PC-3 (cell line): Measurements from ENCODE around the gene NAV2. TPM values are rescaled to one million over a fixed set of nuclear protein-coding genes. Genes with fewer than 3 reads are reported as not detected.

Experiments
- ATAC-seq: fragments of 200-7000 bp; cut with Tn5 transposase; 2 replicates; pipeline ENCODE4 v1.9.1; 2020; ENCODE audit warnings: mild to moderate bottlenecking, moderate library complexity
- BruUV-seq: library from RNA; stranded (reverse); fragments of 400-500 nt; replicated peaks from 2 replicates; lab custom pipeline; 2021; lab: Mats Ljungman, UMichigan
- CTCF ChIA-PET: fragments of 300-600 bp; sonication (Branson Sonifier 250); formaldehyde crosslinking; loops from one replicate; lab custom pipeline; 2022; ENCODE audit warnings: antibody characterized with exemption; lab: Charles Lee
- POLR2A ChIA-PET: fragments of 300-600 bp; sonication (Branson Sonifier 250); formaldehyde crosslinking; loops from one replicate; lab custom pipeline; 2022; ENCODE audit warnings: antibody characterized with exemption; ENCODE audit not compliant: unreplicated experiment; lab: Charles Lee
- DNase-seq: peaks from one replicate; pipeline ENCODE4 v3.0.0-alpha.2; 2015
- H2AFZ ChIP-seq: fragments of 300-600 bp; sonication (generic); 2 replicates; pipeline ENCODE4 v1.6.0; 2016; ENCODE audit warnings: antibody characterized with exemption, low read length
- H3F3A ChIP-seq: fragments of 300-600 bp; sonication (generic); one replicate; pipeline ENCODE4 v1.6.0; 2017; ENCODE audit warnings: antibody characterized with exemption, low read length, control low read depth, mild to moderate bottlenecking; ENCODE audit not compliant: unreplicated experiment
- H3K27ac ChIP-seq: fragments of 300-600 bp; sonication (generic); 2 replicates; pipeline ENCODE4 v1.5.1; 2016; ENCODE audit warnings: mild to moderate bottlenecking, low read length
- H3K27me3 ChIP-seq: fragments of 300-600 bp; sonication (generic); 2 replicates; pipeline ENCODE4 v1.6.1; 2016; ENCODE audit warnings: low read length, mixed read lengths
- H3K36me3 ChIP-seq: fragments of 300-600 bp; sonication (generic); 2 replicates; pipeline ENCODE4 v1.6.1; 2016; ENCODE audit warnings: low read depth, mixed run types, low read length, mixed read lengths
- H3K4me1 ChIP-seq: fragments of 300-600 bp; sonication (generic); 2 replicates; pipeline ENCODE4 v1.5.1; 2016; ENCODE audit warnings: low read length; ENCODE audit not compliant: insufficient read depth
- H3K4me2 ChIP-seq: fragments of 300-600 bp; sonication (generic); 2 replicates; pipeline ENCODE4 v1.6.0; 2016; ENCODE audit warnings: low read length
- H3K4me3 ChIP-seq: fragments of 300-600 bp; sonication (generic); 2 replicates; pipeline ENCODE4 v1.5.1; 2016; ENCODE audit warnings: mild to moderate bottlenecking, low read length, mixed read lengths
- H3K79me2 ChIP-seq: fragments of 300-600 bp; sonication (generic); 2 replicates; pipeline ENCODE4 v1.6.1; 2017; ENCODE audit warnings: low read length, mixed read lengths
- H3K9ac ChIP-seq: fragments of 300-600 bp; sonication (generic); 2 replicates; pipeline ENCODE4 v1.6.0; 2016; ENCODE audit warnings: mild to moderate bottlenecking, low read length
- H3K9me2 ChIP-seq: fragments of 300-600 bp; sonication (generic); replicated peaks from 2 replicates; pipeline ENCODE4 v1.6.1; 2016; ENCODE audit warnings: mixed run types, low read length, mixed read lengths
- H3K9me3 ChIP-seq: fragments of 300-600 bp; sonication (generic); 2 replicates; pipeline ENCODE4 v1.6.1; 2016; ENCODE audit warnings: low read length, mixed read lengths
- H4K20me1 ChIP-seq: fragments of 300-600 bp; sonication (generic); 2 replicates; pipeline ENCODE4 v1.6.1; 2016; ENCODE audit warnings: low read length, mixed read lengths
- EZH2 ChIP-seq: fragments of 300-600 bp; sonication (generic); IDR thresholded peaks from one replicate; pipeline ENCODE4 v1.6.1; 2017; ENCODE audit warnings: antibody characterized with exemption, mild to moderate bottlenecking, low read length; ENCODE audit not compliant: unreplicated experiment
- EZH2phosphoT487 ChIP-seq: fragments of 300-600 bp; sonication (generic); IDR thresholded peaks from 2 replicates; pipeline ENCODE4 v1.6.1; 2018; ENCODE audit warnings: mild to moderate bottlenecking, antibody characterized with exemption, low read length, borderline replicate concordance
- intact Hi-C: fragments of 100-400 bp; cut with micrococcal nuclease; formaldehyde crosslinking; loops from 2 replicates; pipeline ENCODE4 v1.9.0; 2023
- total RNA-seq: library from RNA; depleted of rRNA; stranded (reverse); fragments of >200 nt; gene quantifications from 2 replicates; pipeline ENCODE4 v1.2.3, GENCODE V29; 2014
- TF ChIP-seq, protein P1 (sequence below): fragments of 300-600 bp; sonication (generic); conservative IDR thresholded peaks from 2 replicates; pipeline ENCODE4 v1.5.1; 2017; ENCODE audit warnings: antibody characterized with exemption, low read depth, mild to moderate bottlenecking, low read length

The NAV2 gene
- total RNA-seq, 1 experiment from 2014 or later, result 10.4 TPM

DNA sequence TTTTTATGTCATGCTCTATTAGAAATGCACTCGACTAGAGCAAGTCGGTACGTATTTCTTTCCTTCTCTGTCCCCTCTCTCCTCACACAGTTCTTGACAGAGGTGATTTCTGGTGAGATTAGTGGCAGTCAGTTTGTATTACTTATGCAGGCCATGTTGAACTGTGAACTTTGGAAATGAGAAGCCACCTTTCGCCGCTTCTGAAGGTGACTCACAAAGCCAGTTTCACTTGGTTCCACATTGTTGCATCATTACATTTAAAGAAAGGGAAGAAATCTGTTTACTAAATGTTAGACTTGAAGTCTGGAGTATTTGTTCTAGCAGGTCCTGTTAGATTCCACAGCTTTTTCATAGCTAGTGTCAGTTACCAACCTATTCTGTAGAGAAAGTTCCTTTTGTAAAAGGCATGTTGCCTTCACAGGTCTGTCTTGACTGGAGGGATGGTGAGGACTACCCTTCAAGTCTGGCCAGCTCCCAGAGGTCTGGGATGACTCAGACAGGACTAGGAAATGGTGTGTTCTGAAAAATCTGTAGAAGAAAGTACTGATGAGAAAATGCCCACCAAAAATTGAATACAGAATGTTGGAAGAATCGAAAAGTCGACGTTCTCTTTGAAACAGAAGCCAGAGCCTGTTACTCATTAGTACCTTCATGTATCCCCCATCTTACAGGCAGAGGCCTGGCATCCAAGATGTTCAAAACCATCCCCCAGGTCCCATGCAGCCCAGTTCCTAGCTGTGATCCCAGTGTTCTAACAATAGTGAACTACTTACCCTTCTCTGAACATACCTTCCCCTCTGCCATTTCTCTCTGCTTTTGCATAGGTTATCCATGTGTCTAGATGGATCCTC, 266.3 kb downstream of the NAV2 start:
- Histone ChIP-seq H3K4me1 (peaks cover 25% of the 10 kb centered on the region), H3K27ac (peak overlapping the region; percentile 62), H3K9me3 (no peaks in the 10 kb centered on the region), H3K9me2 (no peaks in the 10 kb centered on the region), H3K27me3 (no peaks in the 10 kb centered on the region), H3K4me2 (peak overlapping the region; percentile 23), H3F3A (no peaks in the 10 kb centered on the region), H3K79me2 (no peaks in the 10 kb centered on the region), H3K4me3 (no peak overlapping the region), H3K36me3 (no peaks in the 10 kb centered on the region), H4K20me1 (no peaks in the 10 kb centered on the region), H3K9ac (no peak overlapping the region), H2AFZ (no peak overlapping the region)
- ATAC-seq (peak; percentile 87), DNase-seq (peak; percentile 71)
- intact Hi-C loops, result no loop called here
- TF ChIP-seq EZH2, result no peak
- POLR2A ChIA-PET, result interaction anchor here (0.5 kb wide), 1 partner anchor 19 kb away, joined by 3 read pairs; no protein-coding TSS in a partner anchor
- BruUV-seq, result TSS peak; percentile 66
- CTCF ChIA-PET, result interaction anchor here (0.6 kb wide), 1 partner anchor 35 kb away, joined by 3 read pairs; no protein-coding TSS in a partner anchor

DNA sequence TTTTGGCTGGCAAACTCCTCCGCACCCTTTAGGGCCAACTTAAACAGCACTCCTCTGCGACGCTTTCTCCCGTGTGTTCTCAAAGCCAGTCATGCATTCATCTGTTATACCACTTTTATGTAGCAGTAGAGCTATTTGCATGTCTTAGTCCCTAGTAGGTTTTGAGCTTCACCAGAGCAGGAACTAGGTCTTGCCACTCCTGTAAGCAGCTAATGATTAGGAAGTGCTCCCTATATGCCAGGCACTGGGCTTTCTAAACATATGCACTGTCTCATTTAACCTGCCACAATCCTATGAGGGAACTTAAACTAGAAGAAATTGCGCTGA, 266.8 kb downstream of the NAV2 start:
- ATAC-seq (no peak), DNase-seq (no peak)
- Histone ChIP-seq H3K4me1 (peaks cover 25% of the 10 kb centered on the region), H3F3A (no peaks in the 10 kb centered on the region), H3K27me3 (no peaks in the 10 kb centered on the region), H3K79me2 (no peaks in the 10 kb centered on the region), H3K36me3 (no peaks in the 10 kb centered on the region), H3K9me3 (no peaks in the 10 kb centered on the region), H3K9me2 (no peaks in the 10 kb centered on the region), H3K4me3 (no peak overlapping the region), H3K27ac (peak overlapping the region; percentile 62), H2AFZ (no peak overlapping the region), H3K4me2 (peak overlapping the region; percentile 23), H4K20me1 (no peaks in the 10 kb centered on the region), H3K9ac (no peak overlapping the region)
- no peak for TF ChIP-seq EZH2phosphoT487
- TF ChIP-seq, protein P1, sequence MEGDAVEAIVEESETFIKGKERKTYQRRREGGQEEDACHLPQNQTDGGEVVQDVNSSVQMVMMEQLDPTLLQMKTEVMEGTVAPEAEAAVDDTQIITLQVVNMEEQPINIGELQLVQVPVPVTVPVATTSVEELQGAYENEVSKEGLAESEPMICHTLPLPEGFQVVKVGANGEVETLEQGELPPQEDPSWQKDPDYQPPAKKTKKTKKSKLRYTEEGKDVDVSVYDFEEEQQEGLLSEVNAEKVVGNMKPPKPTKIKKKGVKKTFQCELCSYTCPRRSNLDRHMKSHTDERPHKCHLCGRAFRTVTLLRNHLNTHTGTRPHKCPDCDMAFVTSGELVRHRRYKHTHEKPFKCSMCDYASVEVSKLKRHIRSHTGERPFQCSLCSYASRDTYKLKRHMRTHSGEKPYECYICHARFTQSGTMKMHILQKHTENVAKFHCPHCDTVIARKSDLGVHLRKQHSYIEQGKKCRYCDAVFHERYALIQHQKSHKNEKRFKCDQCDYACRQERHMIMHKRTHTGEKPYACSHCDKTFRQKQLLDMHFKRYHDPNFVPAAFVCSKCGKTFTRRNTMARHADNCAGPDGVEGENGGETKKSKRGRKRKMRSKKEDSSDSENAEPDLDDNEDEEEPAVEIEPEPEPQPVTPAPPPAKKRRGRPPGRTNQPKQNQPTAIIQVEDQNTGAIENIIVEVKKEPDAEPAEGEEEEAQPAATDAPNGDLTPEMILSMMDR, result no peak
- CTCF ChIA-PET, result no interaction called here
- POLR2A ChIA-PET, result no interaction called here
- intact Hi-C loops, result no loop called here
- BruUV-seq, result no TSS peak

DNA sequence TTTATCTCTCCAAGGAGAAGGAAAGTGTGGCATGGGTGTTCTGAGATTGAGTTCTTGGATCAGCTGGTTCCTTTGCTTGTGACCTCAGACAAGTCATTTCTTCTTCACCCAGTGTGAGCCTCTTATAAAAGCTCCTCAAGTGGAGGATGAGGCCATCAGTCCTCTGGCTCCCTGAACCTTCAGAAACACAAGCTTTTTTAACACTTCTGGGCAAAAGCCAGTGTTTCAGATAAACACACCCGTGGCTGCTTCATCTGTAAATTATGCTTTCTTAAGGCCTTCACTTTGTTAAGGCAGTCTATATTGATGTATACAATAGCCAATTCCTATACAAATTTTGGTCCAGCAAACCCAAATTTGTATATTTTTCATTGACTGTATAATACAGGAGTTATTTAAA, 267.8 kb downstream of the NAV2 start:
- ATAC-seq (no peak), DNase-seq (no peak)
- Histone ChIP-seq H3K9me3 (no peaks in the 10 kb centered on the region), H3F3A (no peaks in the 10 kb centered on the region), H3K27me3 (no peaks in the 10 kb centered on the region), H3K27ac (no peak overlapping the region), H3K4me2 (no peak overlapping the region), H3K9ac (no peak overlapping the region), H3K79me2 (no peaks in the 10 kb centered on the region), H2AFZ (no peak overlapping the region), H3K4me3 (no peak overlapping the region), H3K36me3 (no peaks in the 10 kb centered on the region), H3K4me1 (peaks cover 25% of the 10 kb centered on the region), H3K9me2 (no peaks in the 10 kb centered on the region), H4K20me1 (no peaks in the 10 kb centered on the region)
- intact Hi-C loops, result no loop called here
- no peak for TF ChIP-seq EZH2
- no peak for TF ChIP-seq EZH2phosphoT487
- TF ChIP-seq, protein P1, result no peak
- CTCF ChIA-PET, result no interaction called here
- POLR2A ChIA-PET, result no interaction called here
- no TSS peak for BruUV-seq
